Stimulated activated CD8-positive, alpha-beta memory T cell treated with anti-CD3 and anti-CD28 coated beads, Interleukin-4, amount 100 ng/mL, for 4 hours (primary cell): ENCODE data around the gene TIAL1.
A peak's percentile ranks its signal among the peaks of the same experiment; 100 is the strongest.
"Not testable (repeated sequence)": the region's sequence is repeated elsewhere in the genome, so short reads cannot be mapped to it uniquely, and the experiment has no call there.

Experiments
- DNase-seq, 2 donors: peaks; one replicate each; pipeline ENCODE4 v3.0.0-alpha.2; 2020; ENCODE audit warnings: low read depth in 2 of 2, low spot score in 1 of 2

Gene TIAL1

GRCh38 chr10:119550827-119551226, 45.9 kb downstream of the TIAL1 start:
- no peak for DNase-seq

- no peak for DNase-seq
These were observed 47.3 kb downstream of the TIAL1 start for GRCh38 chr10:119549247-119549999.

- no peak for DNase-seq
These were observed 50.8 kb downstream of the TIAL1 start for GRCh38 chr10:119546009-119546408.

DNA sequence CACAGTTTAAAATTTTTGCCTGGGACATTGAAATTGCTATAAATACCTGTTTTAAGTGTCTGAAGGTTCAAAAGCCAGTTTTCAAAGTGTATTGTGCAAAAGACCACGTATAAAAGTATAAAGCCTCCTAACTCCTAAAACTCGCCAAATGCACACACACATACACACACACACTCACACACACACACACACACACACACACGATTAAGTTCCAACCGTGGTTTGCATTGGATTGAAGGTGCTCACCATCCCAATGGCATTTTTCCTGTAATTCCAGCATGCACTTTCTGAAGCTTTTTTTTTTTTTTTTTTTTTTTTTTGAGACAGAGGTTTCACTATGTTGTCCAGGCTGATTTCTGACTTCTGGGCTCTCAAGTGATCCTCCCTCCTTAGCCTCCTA, 51.5 kb downstream of the TIAL1 start:
- no peak for DNase-seq

GRCh38 chr10:119543814-119544642, 52.7 kb downstream of the TIAL1 start:
- no peak for DNase-seq

DNA sequence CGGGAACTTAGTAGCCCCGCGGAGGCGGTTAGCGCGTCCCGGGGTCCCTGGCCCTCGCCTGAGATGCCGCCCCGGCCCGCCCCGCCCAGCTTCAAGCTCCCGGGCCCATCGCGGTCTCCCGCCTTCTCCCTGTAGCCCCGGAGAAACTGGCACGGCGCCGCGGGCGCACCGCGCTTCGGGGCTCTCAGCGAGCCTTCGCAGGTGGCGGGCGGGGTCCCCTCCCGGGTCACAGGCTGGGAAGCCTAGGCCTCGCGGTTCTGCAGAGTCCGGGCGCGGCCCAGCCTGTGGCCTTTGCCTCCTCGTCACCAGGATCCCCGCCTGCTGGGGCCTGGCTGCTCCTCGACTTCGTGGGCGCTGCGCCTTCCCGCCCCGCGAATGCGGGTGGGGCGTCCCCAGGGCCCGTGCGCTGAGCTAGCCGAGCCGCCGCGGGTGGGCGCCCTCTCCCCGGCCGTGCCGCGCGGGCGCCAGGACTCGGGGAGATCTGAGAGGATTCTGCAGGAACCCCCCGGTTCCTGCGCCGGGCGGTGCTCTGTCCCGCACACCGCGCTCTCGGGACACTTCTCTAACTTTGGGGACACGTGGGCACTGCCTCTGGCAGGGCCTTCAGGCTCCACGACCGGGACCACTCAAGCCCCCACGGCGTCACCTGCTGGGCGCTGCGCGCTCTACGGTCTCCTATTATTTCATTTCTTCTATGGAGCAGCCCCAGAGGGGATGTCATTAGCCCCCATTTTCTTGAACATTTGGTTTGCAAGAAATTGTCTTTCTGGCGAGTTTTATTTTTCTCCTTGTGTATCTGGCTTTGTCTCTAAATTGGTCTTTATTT, 53.6 kb downstream of the TIAL1 start:
- peak; percentile 24 to 44 for DNase-seq

DNA sequence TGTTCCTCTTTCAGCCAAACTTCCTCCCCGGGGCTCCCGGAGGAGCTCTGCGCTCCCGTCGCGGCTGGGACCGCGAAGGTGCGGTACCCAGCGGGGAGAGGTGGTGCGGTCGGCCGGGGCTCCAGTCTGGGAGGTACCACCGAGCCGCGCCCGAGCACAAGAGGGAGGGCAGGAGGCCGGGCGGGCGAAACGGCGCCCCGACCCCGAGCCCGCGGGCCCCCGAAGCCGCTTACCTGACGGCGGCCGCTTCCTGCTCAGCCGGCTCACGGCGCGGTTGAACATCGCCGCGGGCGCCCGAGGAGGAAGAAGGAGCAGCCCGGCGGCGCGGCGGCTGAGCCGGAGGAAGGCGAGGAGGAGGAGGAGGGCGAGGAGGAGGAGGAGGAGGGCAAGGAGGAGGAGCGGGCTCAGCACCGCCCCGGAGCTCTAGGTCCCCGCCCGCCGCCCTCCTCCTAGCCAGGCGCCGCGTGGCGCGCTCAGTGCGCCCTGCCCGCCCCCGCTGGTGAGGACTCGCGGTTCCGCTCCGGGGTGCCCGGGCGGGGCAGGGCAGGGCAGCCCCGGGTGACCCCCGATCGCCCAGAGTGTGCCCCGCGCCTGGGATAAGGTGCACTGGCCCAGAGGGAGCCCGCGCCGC, 54.3 kb downstream of the TIAL1 start, which contains the start of gene RGS10:
TSS of gene RGS10 (minus strand) at position 363 of the 631 bp plus-strand sequence. CDS start at position 282, 81 bp downstream.
- peak; percentile 69 to 79 for DNase-seq

DNA sequence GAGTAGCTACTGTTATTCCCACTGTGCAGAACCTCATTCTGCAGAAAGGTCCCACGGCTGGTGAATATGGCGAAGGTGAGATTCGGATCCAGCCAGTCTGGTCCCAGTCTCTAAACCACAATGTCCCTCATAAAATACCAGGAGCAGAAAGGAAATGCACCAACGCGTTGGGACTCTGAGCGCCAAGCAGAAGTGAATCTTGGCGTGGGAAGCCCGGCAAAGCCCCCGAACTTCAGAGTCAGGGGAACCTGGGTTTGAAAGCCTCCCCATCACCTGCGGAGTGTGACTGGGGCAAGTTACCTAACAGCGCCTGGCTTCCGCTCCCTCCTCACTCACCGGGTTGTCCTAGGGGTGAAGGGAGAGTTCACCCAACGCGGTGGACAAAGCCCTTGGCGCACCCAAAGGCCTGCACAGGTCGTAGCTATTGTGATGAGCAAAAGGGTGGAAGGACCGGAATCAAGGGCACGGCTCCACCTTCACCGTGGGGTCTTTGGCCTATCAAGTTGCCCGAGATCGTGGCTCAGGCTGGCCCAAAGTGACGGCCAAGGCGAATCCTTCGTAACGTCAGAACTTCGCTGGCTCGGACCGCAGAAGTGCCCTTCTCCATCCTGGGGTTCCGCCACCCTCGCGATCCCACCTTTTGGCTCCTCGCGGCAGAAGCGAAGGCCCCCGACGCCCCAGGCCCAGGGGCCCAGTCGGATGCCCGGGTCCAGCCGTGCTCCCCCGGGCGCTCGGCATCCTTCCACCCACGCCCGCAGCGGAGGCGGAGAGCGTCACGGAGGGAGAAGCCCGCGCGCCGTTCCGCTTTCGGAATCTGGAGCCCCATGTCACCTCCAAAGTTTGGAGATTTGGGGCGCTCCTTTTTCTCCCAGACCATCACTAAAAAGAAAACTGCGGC, 55.1 kb downstream of the TIAL1 start:
- DNase-seq, result peak; percentile 52 to 57

DNA sequence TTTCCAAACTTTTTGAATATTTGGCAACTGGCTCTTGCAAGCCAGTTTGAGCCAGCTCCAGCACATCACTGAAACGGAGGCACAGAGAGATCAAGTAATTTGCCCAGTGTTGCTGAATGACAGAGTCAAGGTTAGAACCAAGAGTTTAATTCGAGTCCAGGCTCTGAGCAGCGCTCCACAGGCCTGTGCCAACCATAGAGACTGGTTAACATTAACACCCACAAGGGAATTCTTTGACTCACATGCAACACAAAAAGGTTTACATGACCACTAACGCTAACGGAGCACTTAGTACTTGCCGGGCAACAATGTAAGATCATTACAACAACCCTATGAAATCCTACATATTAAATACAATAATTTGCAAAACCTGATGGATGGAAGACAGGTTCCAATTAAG, 55.7 kb downstream of the TIAL1 start:
- no peak for DNase-seq

GRCh38 chr10:119540038-119540437, 56.7 kb downstream of the TIAL1 start:
- DNase-seq, result no peak

- DNase-seq, result no peak
These were observed 57.4 kb downstream of the TIAL1 start for GRCh38 chr10:119539359-119539825.

GRCh38 chr10:119538632-119539358, 58.0 kb downstream of the TIAL1 start:
- DNase-seq, result peak in 1 of 2 donors; percentile 1

- DNase-seq, result no peak
These were observed 58.7 kb downstream of the TIAL1 start for GRCh38 chr10:119537953-119538630.

- no peak for DNase-seq
These were observed 60.2 kb downstream of the TIAL1 start for GRCh38 chr10:119536508-119537025.

- no peak for DNase-seq
These were observed 60.8 kb downstream of the TIAL1 start for GRCh38 chr10:119535837-119536507.

- DNase-seq, result no peak
These were observed 61.5 kb downstream of the TIAL1 start for GRCh38 chr10:119535305-119535704.

DNA sequence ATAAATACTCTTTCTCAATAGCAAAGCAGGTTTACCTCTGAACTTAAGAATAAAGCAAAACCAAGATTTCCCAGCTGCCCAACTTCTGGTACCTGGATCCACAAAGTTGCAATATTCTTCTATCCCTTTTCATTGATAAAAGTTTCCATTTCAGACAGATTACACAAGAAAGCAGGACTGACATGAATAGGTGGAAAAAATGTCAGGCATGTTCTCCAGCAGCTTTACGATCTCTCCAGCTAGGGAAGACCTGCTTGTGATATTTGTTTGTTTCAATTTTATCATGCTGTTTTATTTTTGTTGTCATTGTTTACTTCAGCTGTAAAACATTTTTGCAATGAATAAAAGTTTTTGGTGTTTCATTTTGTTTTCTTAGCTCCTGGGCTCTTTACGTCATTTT, 63.3 kb downstream of the TIAL1 start:
- no peak for DNase-seq

- DNase-seq, result not testable (repeated sequence)
These were observed 64.0 kb downstream of the TIAL1 start for GRCh38 chr10:119532791-119533190.
